Retinal pigment epithelial cell (primary cell): ENCODE data around the gene FAM222A.

Experiments
- DNase-seq: peaks from one replicate; pipeline ENCODE4 v3.0.0-alpha.2; 2010; ENCODE audit warnings: low read depth
- H3K4me3 ChIP-seq: 2 replicates; pipeline ENCODE4 v1.5.1; 2011; ENCODE audit warnings: mild to moderate bottlenecking, low read length, control low read depth, moderate library complexity
- TF ChIP-seq, protein P1 (sequence below): conservative IDR thresholded peaks from 2 replicates; pipeline ENCODE4 v1.5.1; 2011; ENCODE audit warnings: low read depth, low read length, control low read depth, inconsistent platforms

FAM222A gene

DNA sequence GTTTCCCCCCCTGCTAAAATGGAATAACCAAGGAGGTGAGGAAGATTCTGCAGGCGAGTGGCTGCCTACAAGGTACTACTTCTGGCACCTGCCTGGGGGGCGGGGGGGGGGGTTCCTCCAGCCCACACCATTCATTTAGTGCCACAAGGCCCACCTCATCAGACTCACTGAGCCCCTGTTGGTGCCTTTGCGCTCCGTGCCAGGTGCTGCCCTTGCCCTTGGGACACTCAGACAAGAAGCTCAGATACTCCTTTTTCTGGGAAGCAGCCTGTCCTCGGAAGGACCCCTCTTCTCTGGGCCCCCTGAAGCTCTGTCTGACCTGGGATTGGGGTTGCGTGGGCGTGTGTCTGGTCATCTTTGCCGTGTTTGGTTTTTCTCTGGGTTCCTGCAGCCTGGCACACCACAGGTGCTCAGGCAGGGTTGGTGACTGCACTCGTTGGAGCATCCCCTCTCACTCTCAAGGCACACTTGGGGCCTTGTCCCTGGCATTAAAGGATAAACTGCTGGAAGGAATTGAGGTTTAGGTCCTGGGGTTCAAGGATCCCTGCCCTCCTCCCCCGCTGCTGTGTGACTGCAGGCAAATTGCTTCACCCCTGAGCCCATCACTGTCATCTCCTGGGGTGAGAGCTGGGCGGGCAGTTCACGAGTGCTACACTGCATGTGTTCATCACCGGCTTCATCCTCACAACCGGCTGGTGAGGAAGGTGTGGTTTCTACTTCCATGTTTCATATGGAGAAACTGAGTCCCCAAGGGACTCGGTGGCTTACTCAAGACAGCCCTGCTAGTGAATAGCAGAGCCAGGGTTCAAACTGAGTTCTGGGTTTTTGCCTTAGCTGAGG, 16.9 kb downstream of the FAM222A start:
- TF ChIP-seq, protein P1, sequence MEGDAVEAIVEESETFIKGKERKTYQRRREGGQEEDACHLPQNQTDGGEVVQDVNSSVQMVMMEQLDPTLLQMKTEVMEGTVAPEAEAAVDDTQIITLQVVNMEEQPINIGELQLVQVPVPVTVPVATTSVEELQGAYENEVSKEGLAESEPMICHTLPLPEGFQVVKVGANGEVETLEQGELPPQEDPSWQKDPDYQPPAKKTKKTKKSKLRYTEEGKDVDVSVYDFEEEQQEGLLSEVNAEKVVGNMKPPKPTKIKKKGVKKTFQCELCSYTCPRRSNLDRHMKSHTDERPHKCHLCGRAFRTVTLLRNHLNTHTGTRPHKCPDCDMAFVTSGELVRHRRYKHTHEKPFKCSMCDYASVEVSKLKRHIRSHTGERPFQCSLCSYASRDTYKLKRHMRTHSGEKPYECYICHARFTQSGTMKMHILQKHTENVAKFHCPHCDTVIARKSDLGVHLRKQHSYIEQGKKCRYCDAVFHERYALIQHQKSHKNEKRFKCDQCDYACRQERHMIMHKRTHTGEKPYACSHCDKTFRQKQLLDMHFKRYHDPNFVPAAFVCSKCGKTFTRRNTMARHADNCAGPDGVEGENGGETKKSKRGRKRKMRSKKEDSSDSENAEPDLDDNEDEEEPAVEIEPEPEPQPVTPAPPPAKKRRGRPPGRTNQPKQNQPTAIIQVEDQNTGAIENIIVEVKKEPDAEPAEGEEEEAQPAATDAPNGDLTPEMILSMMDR: no peak
- DNase-seq: no peak
- no peak overlapping the region for H3K4me3 ChIP-seq

DNA sequence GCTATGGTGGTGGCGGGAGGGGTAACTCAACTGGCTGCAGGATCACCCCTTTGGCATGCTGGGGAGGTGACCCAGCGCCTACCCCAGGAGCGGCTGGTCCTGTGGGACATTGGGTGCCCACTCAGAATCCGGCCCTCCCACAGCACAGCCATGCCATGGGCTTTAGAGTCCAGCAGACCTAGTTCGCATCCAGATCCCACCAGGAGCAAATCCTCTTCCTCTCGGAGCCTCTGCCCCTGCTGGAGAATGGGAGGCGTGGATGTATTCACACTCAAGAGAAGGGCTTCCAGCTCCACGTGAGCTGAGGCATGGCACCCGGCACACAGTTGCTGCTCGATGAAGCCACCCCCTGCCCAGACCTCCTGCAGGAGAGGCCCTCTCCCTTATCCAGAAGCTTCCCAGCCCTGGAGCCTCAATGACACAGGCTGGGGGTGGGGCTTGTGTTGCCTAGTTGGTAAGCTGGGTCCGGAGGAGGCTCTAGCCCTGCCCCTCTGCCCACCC, 17.7 kb downstream of the FAM222A start:
- H3K4me3 ChIP-seq: no peak overlapping the region
- TF ChIP-seq, protein P1: no peak
- DNase-seq: no peak

DNA sequence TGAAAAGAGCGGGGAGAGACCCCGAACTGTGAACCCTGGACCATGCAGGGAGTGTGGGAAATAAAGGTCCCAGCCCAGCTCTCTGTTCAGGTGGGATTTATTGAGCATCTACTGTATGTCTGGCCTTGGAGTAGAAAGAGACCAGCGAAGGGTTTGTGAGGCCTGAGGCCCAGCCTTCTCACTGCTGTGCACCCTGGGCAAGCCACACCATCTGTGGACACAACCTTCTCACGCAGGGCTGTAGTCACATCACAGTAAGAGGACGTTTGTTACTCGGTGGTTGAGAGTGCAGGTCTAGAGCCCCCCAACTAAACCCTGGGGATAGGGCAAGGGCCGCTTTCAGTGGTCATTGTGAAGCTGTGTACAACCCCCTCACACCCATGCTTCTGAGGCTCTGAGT, 18.2 kb downstream of the FAM222A start:
- DNase-seq: no peak
- TF ChIP-seq, protein P1: no peak
- no peak overlapping the region for H3K4me3 ChIP-seq

DNA sequence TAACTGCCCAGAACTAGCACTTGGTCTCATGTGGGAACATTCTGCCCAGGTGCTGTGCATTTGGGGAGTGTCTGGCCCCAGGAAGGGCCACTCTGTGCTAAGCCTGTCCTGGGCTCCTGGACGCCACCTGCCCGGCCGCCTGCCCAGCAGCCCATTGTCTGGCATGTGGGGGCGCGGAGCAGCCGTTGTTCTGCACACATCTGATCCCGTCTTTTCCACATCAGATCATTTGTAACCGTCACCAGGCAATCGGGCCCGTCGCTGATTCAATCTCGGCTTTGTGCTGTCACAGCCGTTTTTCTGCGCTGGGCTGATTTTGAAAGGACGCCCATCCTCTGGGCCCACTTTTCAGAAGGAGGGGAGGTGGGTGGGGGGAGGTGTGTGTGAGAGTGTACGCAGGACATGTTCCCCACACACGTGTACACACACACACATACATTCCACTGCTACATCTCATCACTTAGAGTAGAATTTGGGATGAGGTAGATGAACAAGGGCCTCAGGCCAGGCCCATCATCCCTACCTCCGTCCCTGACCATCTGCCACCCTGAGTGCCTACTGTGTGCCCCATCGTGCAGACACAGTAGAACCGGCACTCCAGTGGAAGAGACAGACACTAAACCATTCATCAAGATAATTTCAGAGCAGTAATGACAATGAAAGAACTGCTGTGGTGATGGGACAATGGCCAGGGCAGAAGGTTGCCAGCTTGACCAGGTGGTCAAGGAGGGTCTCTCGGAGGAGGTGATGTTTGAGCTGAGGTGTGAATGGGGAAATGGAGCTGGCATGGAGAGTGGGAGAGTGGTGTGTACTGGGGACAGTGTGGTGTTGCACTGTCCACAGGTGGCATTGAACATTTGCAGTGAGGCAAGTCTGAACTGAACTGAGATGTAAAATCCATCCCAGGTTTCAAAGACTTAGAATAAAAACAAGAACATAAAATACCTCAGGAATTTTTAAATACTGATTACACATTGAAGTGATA, 19.0 kb downstream of the FAM222A start:
- no peak for DNase-seq
- TF ChIP-seq, protein P1: no peak
- no peak overlapping the region for H3K4me3 ChIP-seq

DNA sequence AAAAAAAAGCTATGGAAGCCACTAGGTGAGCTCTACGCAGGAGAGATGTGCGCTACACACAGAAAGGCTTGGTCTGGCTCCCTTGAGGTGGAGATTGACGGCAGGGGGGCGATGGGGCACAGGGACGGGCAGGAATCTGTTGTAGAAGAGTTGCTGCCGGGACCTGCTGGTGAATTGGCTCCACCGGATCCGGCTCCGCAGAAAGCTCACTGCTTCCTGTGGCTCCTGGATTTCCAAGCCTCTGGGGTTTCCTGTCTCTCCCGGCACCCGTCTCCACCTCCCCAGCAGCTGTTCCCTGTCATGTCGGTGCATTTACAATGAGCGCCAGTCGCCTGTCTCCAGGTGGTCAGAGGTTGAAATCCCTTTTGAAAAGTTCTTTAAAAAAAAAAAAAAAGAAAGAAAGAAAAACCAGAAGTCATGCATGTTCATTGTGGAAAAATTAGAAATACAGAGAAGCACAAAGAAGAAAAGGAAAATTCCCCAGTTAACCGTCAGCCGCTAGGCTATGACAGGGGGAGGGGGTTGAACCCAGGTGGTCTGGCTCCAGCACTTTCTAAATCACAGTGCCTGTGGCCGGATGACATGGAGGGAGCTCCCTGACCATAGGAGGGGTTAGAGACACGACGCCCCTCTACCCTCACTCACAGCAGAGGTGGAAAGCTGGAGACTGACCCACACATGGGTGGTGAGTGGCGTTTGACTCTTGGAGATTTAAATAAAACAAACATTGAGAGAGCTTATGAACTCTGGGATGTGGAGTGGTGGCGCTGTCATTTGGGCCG, 20.8 kb downstream of the FAM222A start:
- TF ChIP-seq, protein P1: no peak
- DNase-seq: no peak
- H3K4me3 ChIP-seq: no peak overlapping the region

DNA sequence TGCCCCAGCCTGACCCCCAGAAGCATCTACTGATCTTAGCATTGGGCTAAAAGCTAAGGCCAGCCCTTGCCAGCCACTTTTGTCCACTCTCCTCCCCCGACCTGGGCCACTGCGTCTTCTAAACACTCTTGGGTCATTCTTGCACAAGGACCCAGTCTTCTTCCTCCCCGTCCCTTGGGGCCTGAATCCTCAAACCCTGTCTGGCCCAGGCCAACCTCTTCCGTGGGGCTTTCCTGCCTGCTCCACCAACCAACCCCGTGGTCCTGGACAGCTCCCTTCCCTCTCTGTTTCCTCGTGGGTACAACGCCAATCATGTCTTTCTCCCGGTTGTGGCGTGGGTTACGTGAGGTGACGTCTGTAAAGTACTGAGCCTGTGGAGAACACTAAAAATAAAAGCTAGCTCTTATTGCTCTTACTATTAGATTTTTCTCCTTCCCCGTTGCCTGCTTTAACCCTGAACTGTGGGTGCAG, 21.5 kb downstream of the FAM222A start:
- TF ChIP-seq, protein P1: no peak
- H3K4me3 ChIP-seq: no peak overlapping the region
- no peak for DNase-seq
